CD4-positive, alpha-beta memory T cell (primary cell): Measurements from ENCODE around the gene TNC. TPM values are rescaled to one million over a fixed set of nuclear protein-coding genes. Genes with fewer than 3 reads are reported as not detected.
A peak's percentile ranks its signal among the peaks of the same experiment; 100 is the strongest.

ENCODE experiments used
- CTCF ChIA-PET: fragments of 350-600 bp; sonication (Branson Sonifier 250); formaldehyde crosslinking; loops from one replicate; lab custom pipeline; 2021; ENCODE audit warnings: inconsistent platforms; ENCODE audit not compliant: partially characterized antibody; lab: Charles Lee
- POLR2A ChIA-PET: fragments of 350-600 bp; sonication (Branson Sonifier 250); formaldehyde crosslinking; loops from one replicate; lab custom pipeline; 2021; ENCODE audit not compliant: partially characterized antibody; lab: Charles Lee
- DNase-seq, 5 donors: peaks; one replicate each; pipeline versions ENCODE4 v3.0.0 to v3.0.0-alpha.2; 2020 to 2022; ENCODE audit warnings: mixed read lengths in 1 of 5
- H3K27ac ChIP-seq: one replicate; pipeline ENCODE4 v1.7.0; 2013; ENCODE audit warnings: low read depth, low read length
- H3K27me3 ChIP-seq: 2 replicates; pipeline ENCODE4 v1.7.0; 2013; ENCODE audit warnings: mild to moderate bottlenecking, low read length, moderate library complexity; ENCODE audit not compliant: insufficient read depth
- H3K36me3 ChIP-seq: 2 replicates; pipeline ENCODE4 v1.7.0; 2013; ENCODE audit warnings: mild to moderate bottlenecking, low read length, moderate library complexity; ENCODE audit not compliant: insufficient read depth
- H3K4me1 ChIP-seq: 2 replicates; pipeline ENCODE4 v1.7.0; 2013; ENCODE audit warnings: mild to moderate bottlenecking, low read length, moderate library complexity; ENCODE audit not compliant: insufficient read depth
- H3K4me3 ChIP-seq, 2 donors: one replicate each; pipeline ENCODE4 v1.7.0; 2013; ENCODE audit warnings: low read length in 2 of 2, mild to moderate bottlenecking in 1 of 2
- H3K9me3 ChIP-seq, 2 donors: one replicate each; pipeline ENCODE4 v1.7.0; 2013; ENCODE audit warnings: low read length in 2 of 2, control low read depth in 1 of 2; ENCODE audit not compliant: control insufficient read depth in 1 of 2
- H3K27ac Mint-ChIP-seq, 7 donors: one replicate each; pipeline ENCODE4 v1.8.0; 2020 to 2021; ENCODE audit warnings: mixed read lengths in 7 of 7, mild to moderate bottlenecking in 6 of 7, inconsistent platforms in 3 of 7, moderate library complexity in 3 of 7
- H3K27me3 Mint-ChIP-seq, 2 donors: one replicate each; pipeline ENCODE4 v1.8.0; 2020 to 2021; ENCODE audit warnings: mixed read lengths in 2 of 2
- H3K36me3 Mint-ChIP-seq, 2 donors: one replicate each; pipeline ENCODE4 v1.8.0; 2020 to 2021; ENCODE audit warnings: mixed read lengths in 2 of 2, inconsistent platforms in 1 of 2, mild to moderate bottlenecking in 1 of 2
- H3K4me1 Mint-ChIP-seq, 4 donors: one replicate each; pipeline ENCODE4 v1.8.0; 2020 to 2021; ENCODE audit warnings: mixed read lengths in 4 of 4, mild to moderate bottlenecking in 1 of 4
- H3K4me3 Mint-ChIP-seq, 8 donors: one replicate each; pipeline ENCODE4 v1.8.0; 2020 to 2021; ENCODE audit warnings: mixed read lengths in 8 of 8, mild to moderate bottlenecking in 7 of 8, moderate library complexity in 6 of 8, inconsistent platforms in 3 of 8
- H3K9me3 Mint-ChIP-seq, 8 donors: one replicate each; pipeline ENCODE4 v1.8.0; 2020 to 2021; ENCODE audit warnings: mixed read lengths in 8 of 8, mild to moderate bottlenecking in 5 of 8, inconsistent platforms in 3 of 8, moderate library complexity in 1 of 8
- intact Hi-C: fragments of 100-400 bp; cut with micrococcal nuclease; formaldehyde crosslinking; loops from one replicate; pipeline ENCODE4 v1.15.1; 2023
- polyA plus RNA-seq, 2 donors: library from polyadenylated mRNA; unstranded; fragments of 300-500 nt; fragmentation: Illumina TruSeq; gene quantifications; one replicate each; pipeline ENCODE4 v1.2.3, GENCODE V29; 2021
- total RNA-seq, 2 experiments: library from RNA; stranded (reverse); gene quantifications; one replicate each; pipeline ENCODE4 v1.2.3, GENCODE V29; 2021

Gene TNC
- total and polyA plus RNA-seq, 4 experiments from 2014 or later = not detected

- no peak overlapping the region for H3K4me3 Mint-ChIP-seq
- no peak for DNase-seq
- no peaks in the 10 kb centered on the region for H3K9me3 Mint-ChIP-seq
- CTCF ChIA-PET = interaction anchor here (0.7 to 1.5 kb wide), 3 partner anchors 62 to 253 kb away, joined by 3 to 5 read pairs (median 4); no protein-coding TSS in a partner anchor
- intact Hi-C loops = loop anchor here (5.0 to 10.0 kb wide), 2 partner anchors 35 to 67 kb away; no protein-coding TSS in a partner anchor
- POLR2A ChIA-PET = no interaction called here
- Histone ChIP-seq H3K27me3 (no peaks in the 10 kb centered on the region), H3K27ac (no peak overlapping the region), H3K9me3 (no peaks in the 10 kb centered on the region), H3K4me3 (no peak overlapping the region), H3K4me1 (peaks cover 24% of the 10 kb centered on the region), H3K36me3 (no peaks in the 10 kb centered on the region)
- H3K4me1 Mint-ChIP-seq = peaks cover 21 to 46% (median 34%) of the 10 kb centered on the region in 4 donors
- H3K27ac Mint-ChIP-seq = peak overlapping the region in 1 of 7 donors; percentile 49
- no peaks in the 10 kb centered on the region for H3K27me3 Mint-ChIP-seq
- H3K36me3 Mint-ChIP-seq = no peaks in the 10 kb centered on the region
Measured at GRCh38 chr9:114991861-114992260, 126.1 kb downstream of the TNC start.

- intact Hi-C loops = loop anchor here (5.0 to 10.0 kb wide), 2 partner anchors 34 to 66 kb away; no protein-coding TSS in a partner anchor
- Mint-ChIP-seq H3K27me3 (no peaks in the 10 kb centered on the region), H3K4me3 (peak overlapping the region in 1 of 8 donors; percentile 57), H3K4me1 (peaks cover 21 to 46% (median 34%) of the 10 kb centered on the region in 4 donors), H3K27ac (peak overlapping the region in 2 of 7 donors; percentile 21 to 83), H3K36me3 (no peaks in the 10 kb centered on the region), H3K9me3 (no peaks in the 10 kb centered on the region)
- no peak overlapping the region for H3K4me3 ChIP-seq
- no peaks in the 10 kb centered on the region for H3K36me3 ChIP-seq
- no peak for DNase-seq
- no peaks in the 10 kb centered on the region for H3K27me3 ChIP-seq
- CTCF ChIA-PET = interaction anchor here (1.5 to 1.8 kb wide), 2 partner anchors 21 to 61 kb away, joined by 3 to 8 read pairs; no protein-coding TSS in a partner anchor
- H3K9me3 ChIP-seq = no peaks in the 10 kb centered on the region
- H3K27ac ChIP-seq = no peak overlapping the region
- POLR2A ChIA-PET = interaction anchor here (3.1 kb wide), 1 partner anchor 61 kb away, joined by 39 read pairs; the partner anchor contains the start of gene TNFSF8
- peaks cover 24% of the 10 kb centered on the region for H3K4me1 ChIP-seq
Measured at GRCh38 chr9:114990901-114991300, 127.1 kb downstream of the TNC start.

GRCh38 chr9:114989600-114990410 is 128.2 kb downstream of the TNC start:
- H3K9me3 ChIP-seq = no peaks in the 10 kb centered on the region
- peak overlapping the region; percentile 27 for H3K27ac ChIP-seq
- Mint-ChIP-seq H3K27ac (peak overlapping the region; percentile 82 to 96 (median 88)), H3K27me3 (no peaks in the 10 kb centered on the region), H3K4me1 (peaks cover 21 to 46% (median 32%) of the 10 kb centered on the region in 4 donors), H3K36me3 (no peaks in the 10 kb centered on the region), H3K4me3 (peak overlapping the region; percentile 2 to 77 (median 57)), H3K9me3 (no peaks in the 10 kb centered on the region)
- H3K27me3 ChIP-seq = no peaks in the 10 kb centered on the region
- DNase-seq = peak; percentile 32 to 50 (median 45)
- H3K36me3 ChIP-seq = no peaks in the 10 kb centered on the region
- intact Hi-C loops = loop anchor here (5.0 to 10.0 kb wide), 2 partner anchors 33 to 65 kb away; no protein-coding TSS in a partner anchor
- peaks cover 24% of the 10 kb centered on the region for H3K4me1 ChIP-seq
- ChIA-PET POLR2A (interaction anchor here (1.0 to 3.1 kb wide), 5 partner anchors 16 to 91 kb away, joined by 3 to 39 read pairs (median 4); partner anchors contain the start of gene TNFSF8), CTCF (interaction anchor here (1.0 to 1.8 kb wide), 7 partner anchors 17 to 309 kb away, joined by 4 to 8 read pairs (median 5); no protein-coding TSS in a partner anchor)
- H3K4me3 ChIP-seq = no peak overlapping the region

- Histone ChIP-seq H3K4me1 (peaks cover 24% of the 10 kb centered on the region), H3K27me3 (no peaks in the 10 kb centered on the region), H3K27ac (peak overlapping the region; percentile 27), H3K4me3 (no peak overlapping the region), H3K36me3 (no peaks in the 10 kb centered on the region), H3K9me3 (no peaks in the 10 kb centered on the region)
- intact Hi-C loops = no loop called here
- DNase-seq = peak in 1 of 5 donors; percentile 44
- ChIA-PET POLR2A (interaction anchor here (0.5 to 3.1 kb wide), 6 partner anchors 15 to 90 kb away, joined by 3 to 39 read pairs (median 4); partner anchors contain the start of gene TNFSF8), CTCF (interaction anchor here (1.0 to 1.8 kb wide), 7 partner anchors 18 to 308 kb away, joined by 4 to 8 read pairs (median 5); no protein-coding TSS in a partner anchor)
- no peaks in the 10 kb centered on the region for H3K36me3 Mint-ChIP-seq
- H3K4me3 Mint-ChIP-seq = peak overlapping the region in 7 of 8 donors; percentile 1 to 77 (median 57)
- H3K4me1 Mint-ChIP-seq = peaks cover 21 to 46% (median 32%) of the 10 kb centered on the region in 4 donors
- H3K27ac Mint-ChIP-seq = peak overlapping the region; percentile 82 to 96 (median 88)
- H3K9me3 Mint-ChIP-seq = no peaks in the 10 kb centered on the region
- H3K27me3 Mint-ChIP-seq = no peaks in the 10 kb centered on the region
Measured at GRCh38 chr9:114988962-114989599, 128.9 kb downstream of the TNC start.

GRCh38 chr9:114987116-114987515 is 130.8 kb downstream of the TNC start:
- peaks cover 21 to 35% (median 30%) of the 10 kb centered on the region in 4 donors for H3K4me1 Mint-ChIP-seq
- H3K36me3 Mint-ChIP-seq = no peaks in the 10 kb centered on the region

GRCh38 chr9:114985959-114986501 is 131.9 kb downstream of the TNC start:
- H3K9me3 Mint-ChIP-seq = no peaks in the 10 kb centered on the region
- H3K27ac Mint-ChIP-seq = no peak overlapping the region
- Histone ChIP-seq H3K27me3 (no peaks in the 10 kb centered on the region), H3K9me3 (no peaks in the 10 kb centered on the region), H3K4me3 (no peak overlapping the region), H3K4me1 (peaks cover 24% of the 10 kb centered on the region), H3K36me3 (no peaks in the 10 kb centered on the region), H3K27ac (no peak overlapping the region)
- no peak overlapping the region for H3K4me3 Mint-ChIP-seq
- ChIA-PET POLR2A (no interaction called here), CTCF (interaction anchor here (1.2 kb wide), 1 partner anchor 304 kb away, joined by 3 read pairs; no protein-coding TSS in a partner anchor)
- no peak for DNase-seq
- H3K36me3 Mint-ChIP-seq = no peaks in the 10 kb centered on the region
- peaks cover 21 to 30% (median 24%) of the 10 kb centered on the region in 4 donors for H3K4me1 Mint-ChIP-seq
- intact Hi-C loops = no loop called here
- no peaks in the 10 kb centered on the region for H3K27me3 Mint-ChIP-seq

More at GRCh38 chr9:114987116-114987515, 130.8 kb downstream of the TNC start:
- ChIA-PET CTCF (no interaction called here), POLR2A (no interaction called here)
- Histone ChIP-seq H3K9me3 (no peaks in the 10 kb centered on the region), H3K36me3 (no peaks in the 10 kb centered on the region), H3K27me3 (no peaks in the 10 kb centered on the region), H3K4me3 (no peak overlapping the region), H3K4me1 (peaks cover 24% of the 10 kb centered on the region), H3K27ac (no peak overlapping the region)
- H3K9me3 Mint-ChIP-seq = no peaks in the 10 kb centered on the region
- DNase-seq = no peak
- intact Hi-C loops = no loop called here
- no peak overlapping the region for H3K27ac Mint-ChIP-seq
- no peaks in the 10 kb centered on the region for H3K27me3 Mint-ChIP-seq
- H3K4me3 Mint-ChIP-seq = no peak overlapping the region
